GM12878 (cell line): ENCODE measurements around the gene FRMD3. TPM values are rescaled to one million over a fixed set of nuclear protein-coding genes. Genes with fewer than 3 reads are reported as not detected.
A peak's percentile ranks its signal among the peaks of the same experiment; 100 is the strongest.

Source experiments
- ATAC-seq: fragments of 200-7000 bp; cut with Tn5 transposase; 3 replicates; pipeline ENCODE4 v1.9.1; 2020; ENCODE audit warnings: mild to moderate bottlenecking, moderate library complexity
- BruUV-seq: library from RNA; stranded (reverse); fragments of 400-500 nt; replicated peaks from 2 replicates; lab custom pipeline; 2021; lab: Mats Ljungman, UMichigan
- CTCF ChIA-PET: fragments of 300-600 bp; sonication (Branson Sonifier 250); formaldehyde crosslinking; extraction: SDS; loops from one replicate; lab custom pipeline; 2021; ENCODE audit warnings: inconsistent platforms; lab: Yijun Ruan, JAX
- POLR2A ChIA-PET: fragments of 350-600 bp; formaldehyde crosslinking; extraction: SDS; loops from one replicate; lab custom pipeline; 2021; ENCODE audit warnings: inconsistent platforms; lab: Charles Lee
- RAD21 ChIA-PET: fragments of 300-600 bp; sonication (Branson Sonifier 250); formaldehyde crosslinking; loops from one replicate; lab custom pipeline; 2023; ENCODE audit warnings: antibody characterized with exemption; ENCODE audit not compliant: unreplicated experiment; lab: Charles Lee
- SMC1A ChIA-PET: fragments of 300-600 bp; sonication (Branson Sonifier 250); formaldehyde crosslinking; loops from one replicate; lab custom pipeline; 2023; ENCODE audit not compliant: unreplicated experiment, uncharacterized antibody; lab: Charles Lee
- DNase-seq: peaks from one replicate; pipeline ENCODE4 v3.0.0-alpha.2; 2011; ENCODE audit warnings: low read depth, low spot score
- FAIRE-seq: peaks from 3 replicates; lab custom pipeline; 2011; peaks lifted over from hg19 to GRCh38; lab: Jason Lieb, UNC
- H2AFZ ChIP-seq: 2 replicates; pipeline ENCODE4 v1.6.0; 2011; ENCODE audit warnings: low read depth, low read length, control low read depth; ENCODE audit not compliant: control insufficient read depth
- H3K27ac ChIP-seq: 2 replicates; pipeline ENCODE4 v1.5.1; 2011; ENCODE audit warnings: control low read depth; ENCODE audit not compliant: control insufficient read depth, insufficient read depth
- H3K27me3 ChIP-seq, 2 experiments: replicated peaks in 1 of 2; 2 replicates each; pipeline versions ENCODE4 v1.6.0 to v1.6.1; 2011; ENCODE audit warnings: low read length in 1 of 2; ENCODE audit not compliant: control insufficient read depth in 2 of 2, insufficient read depth in 2 of 2
- H3K36me3 ChIP-seq, 2 experiments: 2 replicates each; pipeline ENCODE4 v1.5.1; 2011; ENCODE audit warnings: low read length in 1 of 2; ENCODE audit not compliant: control insufficient read depth in 2 of 2, insufficient read depth in 2 of 2
- H3K4me1 ChIP-seq: 2 replicates; pipeline ENCODE4 v1.6.1; 2011; ENCODE audit warnings: mild to moderate bottlenecking, low read length, moderate library complexity, mixed read lengths; ENCODE audit not compliant: control insufficient read depth, insufficient read depth
- H3K4me2 ChIP-seq: 2 replicates; pipeline ENCODE4 v1.6.0; 2011; ENCODE audit warnings: control low read depth; ENCODE audit not compliant: control insufficient read depth, insufficient read depth
- H3K4me3 ChIP-seq: fragments of 200-600 bp; sonication (generic); 2 replicates; pipeline ENCODE4 v1.5.1; 2016
- H3K79me2 ChIP-seq: 2 replicates; pipeline ENCODE4 v1.6.0; 2011; ENCODE audit warnings: low read length; ENCODE audit not compliant: control insufficient read depth, insufficient read depth
- H3K9ac ChIP-seq: 2 replicates; pipeline ENCODE4 v1.8.0; 2011; ENCODE audit warnings: low read length, control low read depth, mixed read lengths; ENCODE audit not compliant: control insufficient read depth, insufficient read depth
- H3K9me3 ChIP-seq: replicated peaks from 3 replicates; pipeline ENCODE4 v1.5.1; 2011; ENCODE audit warnings: mild to moderate bottlenecking, low read length; ENCODE audit not compliant: control insufficient read depth, insufficient read depth
- H4K20me1 ChIP-seq: 2 replicates; pipeline ENCODE4 v1.6.0; 2011; ENCODE audit not compliant: control insufficient read depth, insufficient read depth
- ATF7 ChIP-seq: fragments of 450-650 bp; IDR thresholded peaks from 2 replicates; pipeline ENCODE4 v1.6.1; 2016; ENCODE audit warnings: low read depth, mild to moderate bottlenecking
- IRF4 ChIP-seq: IDR thresholded peaks from 2 replicates; pipeline ENCODE4 v1.6.1; 2011; ENCODE audit warnings: low read depth, low read length
- JUND ChIP-seq: IDR thresholded peaks from 2 replicates; pipeline ENCODE4 v1.6.1; 2012; ENCODE audit warnings: low read depth, mild to moderate bottlenecking, low read length, improper control_type of control experiment, moderate library complexity
- MEF2A ChIP-seq: IDR thresholded peaks from 2 replicates; pipeline ENCODE4 v1.6.1; 2011; ENCODE audit warnings: low read depth, mild to moderate bottlenecking, low read length, moderate library complexity; ENCODE audit not compliant: insufficient read depth
- NBN ChIP-seq: fragments of 450-650 bp; IDR thresholded peaks from 2 replicates; pipeline ENCODE4 v1.6.1; 2016
- PKNOX1 ChIP-seq: fragments of 450-650 bp; IDR thresholded peaks from 2 replicates; pipeline ENCODE4 v1.6.1; 2016; ENCODE audit warnings: mild to moderate bottlenecking
- POU2F2 ChIP-seq: IDR thresholded peaks from 3 replicates; pipeline ENCODE4 v1.6.1; 2011; ENCODE audit warnings: low read depth, mild to moderate bottlenecking, low read length, borderline replicate concordance
- SPI1 ChIP-seq: IDR thresholded peaks from 2 replicates; pipeline ENCODE4 v1.6.1; 2011; ENCODE audit warnings: low read depth, mild to moderate bottlenecking, low read length, moderate library complexity, borderline replicate concordance; ENCODE audit not compliant: insufficient read depth
- ZNF622 ChIP-seq: fragments of 450-650 bp; IDR thresholded peaks from 2 replicates; pipeline ENCODE4 v1.6.1; 2017; ENCODE audit warnings: mild to moderate bottlenecking, inconsistent platforms
- WGBS: methylation state at CpG from one replicate; pipeline ENCODE4 v1.1.6; 2016; ENCODE audit warnings: low lambda C conversion rate; ENCODE audit not compliant: insufficient replicate concordance, insufficient coverage; ENCODE audit errors: missing lambda C conversion rate; 5-methylcytosine and 5-hydroxymethylcytosine counted together
- in situ Hi-C: fragments of 300-500 bp; cut with MboI; formaldehyde crosslinking; loops from 9 replicates; pipeline ENCODE4 v1.14.3; 2018; ENCODE audit warnings: mixed read lengths
- intact Hi-C: fragments of 100-400 bp; cut with micrococcal nuclease; formaldehyde crosslinking; loops from one replicate; pipeline ENCODE4 v1.14.2; 2022; ENCODE audit not compliant: unreplicated experiment
- polyA plus RNA-seq, 11 experiments: library from polyadenylated mRNA; depleted of rRNA in 4 of 11; unstranded in 6 of 11; stranded (reverse) in 5 of 11; fragments of >200 nt; fragmentation: Nextera tagmentation in 4 of 11; fragmentation: Illumina TruSeq in 1 of 11; extraction: Ambion mirVana in 4 of 11; extraction: Trizol in 1 of 11; gene quantifications; 1 replicate in 1 of 11; 2 replicates in 10 of 11; pipeline versions ENCODE4 v1.2.1 to v1.2.3, GENCODE V29; 2011 to 2016; ENCODE audit warnings: inconsistent platforms in 2 of 11, missing spikeins in 2 of 11, low read depth in 1 of 11
- total RNA-seq, 4 experiments: library from RNA; depleted of rRNA in 3 of 4; stranded (reverse); fragments of >200 nt in 3 of 4; fragmentation: Illumina TruSeq in 1 of 4; extraction: Trizol in 1 of 4; gene quantifications; 2 replicates each; pipeline versions ENCODE4 v1.2.1 to v1.2.3, GENCODE V29; 2013 to 2021

Gene FRMD3
- total and polyA plus RNA-seq, 10 of the 15 experiments (the other 5 are each of a cell fraction or from before 2014, with no cell fraction given): 0.04 to 0.68 (median 0.21) TPM; not detected in 1

GRCh38 chr9:83511051-83511450 lies 27.1 kb downstream of the FRMD3 start (continued):
- no peak for TF ChIP-seq NBN
- 0 out of 2 replicates have a peak, but pooled peaks have one; percentile 36 for TF ChIP-seq JUND
- TF ChIP-seq SPI1: peak; percentile 58; the same call in 1 of the 2 replicates
- TF ChIP-seq POU2F2: no peak
- TF ChIP-seq, all 136 proteins: peak for 22

- DNase-seq (no peak), FAIRE-seq (no peak), ATAC-seq (no peak)
- Histone ChIP-seq H3K27ac (no peak overlapping the region), H3K4me1 (0 out of 2 replicates have a peak, but pooled peaks cover 2% of the 10 kb centered on the region), H3K9ac (no peak overlapping the region), H2AFZ (no peak overlapping the region), H3K4me2 (no peak overlapping the region), H3K9me3 (no peaks in the 10 kb centered on the region; the same call in 2 of the 3 replicates), H4K20me1 (no peaks in the 10 kb centered on the region), H3K4me3 (no peak overlapping the region), H3K79me2 (no peaks in the 10 kb centered on the region), H3K36me3 (no peaks in the 10 kb centered on the region), H3K27me3 (no peaks in the 10 kb centered on the region)
- intact Hi-C loops (no loop called here), in situ Hi-C loops (no loop called here)
- WGBS: 71% methylated on average over 8 of the region's 8 CpGs
- POLR2A ChIA-PET: no interaction called here
- BruUV-seq: no TSS peak
- SMC1A ChIA-PET: interaction anchor here (0.9 to 1.3 kb wide), 3 partner anchors 12 to 210 kb away, joined by 3 read pairs; no protein-coding TSS in a partner anchor
- CTCF ChIA-PET: interaction anchor here (1.2 to 1.4 kb wide), 3 partner anchors 12 to 175 kb away, joined by 3 to 5 read pairs (median 3); no protein-coding TSS in a partner anchor
- RAD21 ChIA-PET: no interaction called here
- TF ChIP-seq ATF7 (no peak), ZNF622 (no peak), MEF2A (no peak), IRF4 (no peak), PKNOX1 (no peak)
Measured at GRCh38 chr9:83509402-83509801, 28.8 kb downstream of the FRMD3 start.
